Right hindlimb (tissue), 1 donor: ENCODE data around the gene SCYGR5.

Experiments
- DNase-seq: peaks from one replicate; pipeline ENCODE4 v3.0.0-alpha.2; 2018

Gene SCYGR5

GRCh38 chr2:227674485-227674884 lies 7.9 kb downstream of the SCYGR5 start:
- no peak for DNase-seq

DNA sequence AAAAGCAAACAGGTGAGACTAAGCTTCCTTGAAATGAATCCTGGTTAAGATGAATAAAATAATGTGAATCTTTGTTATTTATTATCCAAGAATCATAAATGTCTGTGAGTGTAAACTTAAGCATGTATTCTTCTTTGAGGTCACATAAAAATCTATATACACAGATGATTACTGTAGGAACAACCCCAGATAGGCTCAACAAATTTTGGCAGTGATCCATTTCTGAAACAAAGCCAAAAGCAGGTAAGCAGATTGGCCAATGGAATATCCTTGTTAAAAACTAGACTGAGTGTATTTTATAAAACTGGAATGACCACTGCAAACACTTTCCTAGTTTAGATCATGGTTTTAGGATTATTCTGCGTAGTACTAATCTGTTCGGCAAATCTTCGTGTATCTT lies 11.3 kb downstream of the SCYGR5 start:
- DNase-seq: no peak

DNA sequence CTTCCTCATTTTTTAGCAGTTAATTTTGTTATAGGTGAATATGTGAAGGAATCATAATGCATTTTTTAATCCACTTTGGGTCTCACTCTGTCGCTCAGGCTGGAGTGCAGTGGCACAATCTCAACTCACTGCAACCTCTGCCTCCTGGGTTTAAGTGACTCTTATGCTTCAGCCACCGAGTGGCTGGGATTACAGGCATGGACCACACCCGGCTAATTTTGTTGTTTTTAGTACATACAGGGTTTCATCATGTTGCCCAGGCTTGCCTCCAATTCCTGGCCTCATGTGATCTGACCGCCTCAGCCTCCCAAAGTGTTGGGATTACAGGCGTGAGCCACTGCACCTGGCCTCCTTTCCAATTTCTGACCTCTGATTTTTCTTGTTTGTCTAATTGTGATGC lies 17.7 kb downstream of the SCYGR5 start:
- DNase-seq: no peak

DNA sequence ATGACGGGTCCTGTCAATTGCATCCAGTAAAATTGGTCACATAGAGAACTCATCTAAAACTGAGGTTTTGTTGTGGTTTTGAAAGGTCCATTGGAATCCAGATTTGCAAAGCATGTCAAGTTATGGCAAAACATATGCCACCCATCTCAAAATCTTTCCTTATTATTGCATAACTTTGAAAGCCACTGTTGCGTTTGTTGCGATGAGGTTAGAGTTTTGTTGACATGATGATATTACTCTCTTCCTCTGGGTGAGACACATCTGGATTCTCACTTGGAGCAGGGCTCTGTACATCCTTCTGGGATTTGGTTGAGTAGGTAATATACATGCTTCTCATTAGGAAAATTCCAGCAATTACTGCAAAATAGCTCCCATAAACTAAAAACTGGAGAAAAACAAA lies 20.6 kb downstream of the SCYGR5 start:
- no peak for DNase-seq

- no peak for DNase-seq
Measured at GRCh38 chr2:227696990-227697679, 30.5 kb downstream of the SCYGR5 start.

DNA sequence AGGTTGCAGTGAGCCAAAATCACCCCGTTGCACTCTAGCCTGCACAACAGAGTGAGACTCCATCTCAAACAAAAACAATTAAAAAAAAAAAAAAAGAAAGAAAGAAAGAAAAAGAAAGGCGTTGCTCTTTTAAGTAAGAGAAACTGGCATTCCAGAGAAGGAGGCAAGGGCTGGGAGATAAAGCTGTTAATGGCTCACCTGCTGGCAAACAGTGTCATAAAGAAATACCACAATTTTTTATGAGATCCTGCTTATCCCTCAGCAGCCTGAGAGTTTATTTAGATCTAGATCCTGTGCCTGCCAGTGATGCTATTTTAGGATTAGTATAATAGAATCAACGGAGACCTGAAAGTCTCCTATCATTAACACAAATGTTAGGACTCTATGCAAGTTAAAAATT lies 35.0 kb downstream of the SCYGR5 start:
- no peak for DNase-seq

- DNase-seq: no peak
Measured at GRCh38 chr2:227703280-227703732, 36.7 kb downstream of the SCYGR5 start.

DNA sequence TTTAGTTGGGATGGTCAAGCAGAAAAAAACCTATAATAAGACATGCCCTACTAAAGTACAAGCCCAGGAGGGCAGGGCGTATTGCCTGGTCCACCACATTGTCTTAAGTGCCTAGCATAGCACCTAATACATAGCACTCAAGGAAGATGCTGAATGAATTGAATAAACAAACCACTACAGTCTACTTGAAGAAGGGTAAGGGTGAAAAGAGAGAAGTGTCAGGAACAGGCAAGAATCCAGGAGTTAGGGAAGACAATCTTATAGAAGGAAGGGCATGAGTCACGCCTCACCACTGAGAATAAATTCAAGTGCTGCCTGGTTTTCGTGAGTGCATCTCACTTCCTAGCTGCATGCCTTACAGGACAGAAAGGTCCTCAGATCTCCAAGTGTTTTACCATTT lies 37.4 kb downstream of the SCYGR5 start:
- DNase-seq: no peak

- DNase-seq: no peak
Measured at GRCh38 chr2:227706859-227707258, 40.3 kb downstream of the SCYGR5 start.

GRCh38 chr2:227707390-227707789 lies 40.8 kb downstream of the SCYGR5 start:
- DNase-seq: no peak

- DNase-seq: no peak
Measured at GRCh38 chr2:227710986-227711385, 44.4 kb downstream of the SCYGR5 start.

DNA sequence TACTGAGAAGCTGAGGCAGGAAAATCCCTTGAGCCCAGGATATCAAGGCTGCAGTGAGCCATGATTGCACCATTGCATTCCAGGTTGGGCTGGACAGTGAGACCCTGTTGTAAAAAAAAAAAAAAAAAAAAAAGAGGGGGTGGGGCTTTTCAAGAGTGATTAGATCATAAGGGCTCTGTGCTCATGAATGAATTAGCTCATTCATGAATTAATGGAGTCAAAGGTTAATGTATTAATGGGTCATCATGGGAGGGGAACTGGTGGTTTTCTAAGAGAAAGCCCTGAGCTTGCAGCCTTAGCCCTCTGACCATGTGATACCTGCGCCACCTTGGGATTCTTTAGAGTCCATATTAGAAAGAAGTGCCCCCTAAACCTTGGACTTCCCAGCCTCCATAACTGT lies 46.7 kb downstream of the SCYGR5 start:
- no peak for DNase-seq

DNA sequence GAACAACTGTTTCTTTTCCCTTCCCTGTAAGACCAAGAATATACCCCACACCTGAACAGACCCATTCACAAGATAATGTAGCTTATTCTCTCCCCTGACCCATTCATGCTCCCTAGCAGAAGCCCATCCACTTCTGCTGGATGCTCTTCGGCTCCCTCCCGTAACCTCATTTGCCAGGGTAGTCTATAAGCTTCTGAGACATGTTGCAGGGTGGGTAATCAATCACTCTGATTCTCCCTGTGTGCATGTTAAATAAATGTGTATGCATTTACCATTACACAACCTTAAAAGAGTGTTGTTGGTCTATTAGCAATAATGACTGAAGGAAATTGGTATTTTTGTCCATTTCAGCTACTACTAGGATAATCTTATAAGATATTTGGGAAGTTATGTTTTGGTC lies 49.9 kb downstream of the SCYGR5 start:
- DNase-seq: no peak
